H1 (cell line): ENCODE measurements around the gene RYK. TPM values are rescaled to one million over a fixed set of nuclear protein-coding genes. Genes with fewer than 3 reads are reported as not detected.
A peak's percentile ranks its signal among the peaks of the same experiment; 100 is the strongest.

Experiments used
- ATF2 ChIP-seq: IDR thresholded peaks from 2 replicates; pipeline ENCODE4 v1.6.1; 2012; ENCODE audit warnings: low read length, inconsistent platforms
- CHD1 ChIP-seq: IDR thresholded peaks from 2 replicates; pipeline ENCODE4 v1.6.1; 2012; ENCODE audit warnings: low read depth, low read length, improper control_type of control experiment
- CHD2 ChIP-seq: IDR thresholded peaks from 2 replicates; pipeline ENCODE4 v1.6.1; 2012; ENCODE audit warnings: low read length, improper control_type of control experiment
- E2F6 ChIP-seq: IDR thresholded peaks from 2 replicates; pipeline ENCODE4 v1.6.1; 2012; ENCODE audit warnings: inconsistent platforms
- EZH2 ChIP-seq: fragments of 200-600 bp; sonication (generic); IDR thresholded peaks from 2 replicates; pipeline ENCODE4 v1.7.1; 2012; ENCODE audit warnings: low read depth, mild to moderate bottlenecking, moderate library complexity, low read length, inconsistent platforms; ENCODE audit not compliant: severe bottlenecking
- FOSL1 ChIP-seq: IDR thresholded peaks from 2 replicates; pipeline ENCODE4 v1.6.1; 2011; ENCODE audit warnings: mild to moderate bottlenecking, low read depth, low read length, moderate library complexity; ENCODE audit not compliant: insufficient read depth
- GABPA ChIP-seq: IDR thresholded peaks from 2 replicates; pipeline ENCODE4 v1.6.1; 2011; ENCODE audit warnings: mild to moderate bottlenecking, low read length, moderate library complexity, borderline replicate concordance; ENCODE audit not compliant: insufficient read depth
- NRF1 ChIP-seq: IDR thresholded peaks from 2 replicates; pipeline ENCODE4 v1.6.1; 2011; ENCODE audit warnings: mild to moderate bottlenecking, low read depth, low read length, improper control_type of control experiment
- RBBP5 ChIP-seq: IDR thresholded peaks from 2 replicates; pipeline ENCODE4 v1.7.1; 2012; ENCODE audit warnings: low read depth, mild to moderate bottlenecking, inconsistent platforms, low read length, moderate library complexity, borderline replicate concordance
- SIRT6 ChIP-seq: IDR thresholded peaks from one replicate; pipeline ENCODE4 v1.7.1; 2012; ENCODE audit warnings: low read length, inconsistent platforms
- TBP ChIP-seq: IDR thresholded peaks from 2 replicates; pipeline ENCODE4 v1.6.1; 2011; ENCODE audit warnings: low read depth, low read length, improper control_type of control experiment
- YY1 ChIP-seq: IDR thresholded peaks from 2 replicates; pipeline ENCODE4 v1.6.1; 2011; ENCODE audit warnings: low read depth, mild to moderate bottlenecking, low read length
- polyA plus RNA-seq, 7 experiments: library from polyadenylated mRNA; depleted of rRNA in 3 of 7; stranded (reverse) in 5 of 7; unstranded in 2 of 7; fragments of >200 nt in 5 of 7; fragments of 200-250 nt in 2 of 7; gene quantifications; 1 replicate in 5 of 7; 2 replicates in 1 of 7; 4 replicates in 1 of 7; pipeline versions ENCODE4 v1.2.1 to v1.2.3, GENCODE V29; 2011 to 2013; ENCODE audit warnings: missing spikeins in 2 of 7, mixed read lengths in 2 of 7
- total RNA-seq: library from RNA; stranded (reverse); fragmentation: NEBNext Ultra II Directional; extraction: Animal tissue kit (Norgen Biotek cat#: 25700); gene quantifications from 2 replicates; pipeline ENCODE4 v1.2.1, GENCODE V29; 2021

The RYK gene
- total and polyA plus RNA-seq, 2 of the 8 experiments (the other 6 are each of a cell fraction or from before 2014, with no cell fraction given), result 30.5 to 63.8 TPM

GRCh38 chr3:134260987-134261386 lies 10.3 kb upstream of the RYK start (continued):
- TF ChIP-seq CHD1 (no peak), NRF1 (no peak), CHD2 (no peak), EZH2 (no peak), RBBP5 (no peak), GABPA (no peak), E2F6 (peak; percentile 78; the same call in 1 of the 2 replicates), FOSL1 (no peak), TBP (no peak), SIRT6 (no peak), ATF2 (no peak), YY1 (no peak)
